ENCODE measurements around the gene HSPA4. TPM values are rescaled to one million over a fixed set of nuclear protein-coding genes. Genes with fewer than 3 reads are reported as not detected.

Gene HSPA4
- polyA plus RNA-seq, 1 donor (not counting 4 experiments of a cell fraction or from before 2014, with no cell fraction given) = 119 TPM

DNA sequence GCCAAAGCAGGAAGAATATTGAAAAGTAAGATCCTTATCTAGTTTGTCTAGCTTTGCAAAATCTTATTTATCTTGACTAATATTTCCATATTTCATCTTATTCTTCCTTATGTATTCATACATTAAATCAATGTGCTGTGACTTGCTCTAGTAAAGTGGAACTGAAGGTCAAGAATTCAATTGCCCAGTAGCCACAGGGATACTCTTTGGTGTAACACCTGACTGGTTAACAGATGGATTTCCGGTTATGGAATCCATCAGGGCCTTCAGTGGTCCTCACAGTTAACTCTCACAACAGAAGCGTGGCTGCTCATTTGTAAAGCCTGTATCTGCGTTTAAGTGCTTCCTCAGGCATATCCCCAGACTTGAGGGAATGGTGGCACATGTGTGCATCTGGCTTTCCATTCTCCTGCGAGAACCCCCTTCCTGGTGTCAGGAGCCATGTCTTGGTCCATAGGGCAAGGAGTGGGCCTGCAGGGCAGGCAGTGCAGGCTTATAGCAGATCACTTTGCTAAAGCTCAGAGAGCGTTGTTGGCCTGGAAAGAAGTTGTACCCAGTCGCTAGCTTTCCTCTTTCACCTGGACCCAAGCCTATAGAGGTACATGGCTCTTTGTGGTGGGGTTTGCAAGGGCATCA, 99.2 kb downstream of the HSPA4 start:
- Histone ChIP-seq H3K27ac (ENCODE audit: control insufficient read depth, insufficient read depth, low read length) (no peak overlapping the region), H4K20me1 (ENCODE audit: control insufficient read depth, extremely low read depth, insufficient read depth, low read length) (no peaks in the 10 kb centered on the region), H3K36me3 (ENCODE audit: control insufficient read depth in 2 of 2, extremely low read depth in 1 of 2, insufficient read depth in 2 of 2, low read length in 2 of 2) (no peaks in the 10 kb centered on the region), H3K4me2 (ENCODE audit: control insufficient read depth, extremely low read depth, insufficient read depth, low read depth, low read length) (no peak overlapping the region), H3K4me3 (ENCODE audit: control insufficient read depth in 2 of 3, extremely low read depth in 1 of 3, insufficient read depth in 2 of 3, low read depth in 1 of 3, low read length in 3 of 3) (no peak overlapping the region), H3K9me1 (ENCODE audit: control insufficient read depth, extremely low read depth, insufficient read depth, low read length) (no peaks in the 10 kb centered on the region), H3K9ac (ENCODE audit: control insufficient read depth, extremely low read depth, insufficient read depth, low read length) (no peak overlapping the region), H3K27me3 (ENCODE audit: control insufficient read depth, extremely low read depth, insufficient read depth, low read length) (no peaks in the 10 kb centered on the region), H3K4me1 (ENCODE audit: control insufficient read depth, extremely low read depth, insufficient read depth, low read length) (no peaks in the 10 kb centered on the region), H2AFZ (ENCODE audit: control insufficient read depth, low read length) (no peak overlapping the region), H3K79me2 (ENCODE audit: control insufficient read depth, insufficient read depth, low read length) (no peaks in the 10 kb centered on the region), H3K9me3 (ENCODE audit: control insufficient read depth, low read depth, low read length) (no peaks in the 10 kb centered on the region)
- TF ChIP-seq EZH2 (IDR thresholded peaks at IDR 0.05; ENCODE audit: low read length) = no peak
- TF ChIP-seq, protein P1, sequence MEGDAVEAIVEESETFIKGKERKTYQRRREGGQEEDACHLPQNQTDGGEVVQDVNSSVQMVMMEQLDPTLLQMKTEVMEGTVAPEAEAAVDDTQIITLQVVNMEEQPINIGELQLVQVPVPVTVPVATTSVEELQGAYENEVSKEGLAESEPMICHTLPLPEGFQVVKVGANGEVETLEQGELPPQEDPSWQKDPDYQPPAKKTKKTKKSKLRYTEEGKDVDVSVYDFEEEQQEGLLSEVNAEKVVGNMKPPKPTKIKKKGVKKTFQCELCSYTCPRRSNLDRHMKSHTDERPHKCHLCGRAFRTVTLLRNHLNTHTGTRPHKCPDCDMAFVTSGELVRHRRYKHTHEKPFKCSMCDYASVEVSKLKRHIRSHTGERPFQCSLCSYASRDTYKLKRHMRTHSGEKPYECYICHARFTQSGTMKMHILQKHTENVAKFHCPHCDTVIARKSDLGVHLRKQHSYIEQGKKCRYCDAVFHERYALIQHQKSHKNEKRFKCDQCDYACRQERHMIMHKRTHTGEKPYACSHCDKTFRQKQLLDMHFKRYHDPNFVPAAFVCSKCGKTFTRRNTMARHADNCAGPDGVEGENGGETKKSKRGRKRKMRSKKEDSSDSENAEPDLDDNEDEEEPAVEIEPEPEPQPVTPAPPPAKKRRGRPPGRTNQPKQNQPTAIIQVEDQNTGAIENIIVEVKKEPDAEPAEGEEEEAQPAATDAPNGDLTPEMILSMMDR (optimal IDR thresholded peaks at IDR 0.05 in 1 of 3, IDR thresholded peaks at IDR 0.05 in 1 of 3, conservative IDR thresholded peaks at IDR 0.05 in 1 of 3; ENCODE audit: extremely low read depth in 1 of 3, insufficient read depth in 2 of 3, low read length in 3 of 3) = no peak
- no peak for DNase-seq (ENCODE audit: low read depth, low spot score)
- FAIRE-seq = no peak
- dilution Hi-C loops (cut with MboI; ENCODE audit: extremely low pct_ligation_motif_present, low sequenced_read_pairs) = no loop called here

DNA sequence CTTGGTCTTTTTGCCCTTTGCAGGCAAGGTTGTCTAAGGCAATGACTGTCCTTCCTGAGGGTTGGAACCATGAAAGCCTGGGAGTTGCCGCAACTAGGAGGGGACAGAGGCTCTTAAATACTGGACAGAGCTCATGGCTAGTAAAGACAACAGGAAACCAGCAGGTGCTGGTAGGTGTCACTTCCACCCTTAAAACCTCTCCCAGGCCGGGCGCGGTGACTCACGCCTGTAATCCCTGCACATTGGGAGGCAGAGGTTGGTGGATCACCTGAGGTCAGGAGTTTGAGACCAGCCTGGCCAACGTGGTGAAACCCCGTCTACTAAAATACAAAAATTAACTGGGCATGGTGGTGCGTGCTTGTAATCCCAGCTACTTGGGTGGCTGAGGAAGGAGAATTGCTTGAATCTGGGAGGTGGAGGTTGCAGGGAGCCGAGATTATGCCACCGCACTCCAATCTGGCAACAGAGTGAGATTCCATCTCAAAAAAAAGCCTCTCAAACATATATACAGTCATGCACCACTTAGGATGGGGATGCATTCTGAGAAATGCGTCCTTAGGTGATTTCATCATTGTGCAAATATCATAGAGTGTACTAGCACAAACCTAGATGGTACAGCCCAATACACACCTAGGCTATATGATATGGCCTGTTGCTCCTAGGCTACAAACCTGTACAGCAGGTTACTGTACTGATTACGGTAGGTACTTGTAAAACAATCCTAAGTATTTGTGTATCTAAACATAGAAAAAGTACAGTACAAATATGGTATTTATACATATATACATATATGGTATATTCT, 102.7 kb downstream of the HSPA4 start:
- Histone ChIP-seq H3K27me3 (ENCODE audit: control insufficient read depth, extremely low read depth, insufficient read depth, low read length) (no peaks in the 10 kb centered on the region), H2AFZ (ENCODE audit: control insufficient read depth, low read length) (no peak overlapping the region), H3K9me1 (ENCODE audit: control insufficient read depth, extremely low read depth, insufficient read depth, low read length) (no peaks in the 10 kb centered on the region), H3K4me1 (ENCODE audit: control insufficient read depth, extremely low read depth, insufficient read depth, low read length) (no peaks in the 10 kb centered on the region), H3K36me3 (ENCODE audit: control insufficient read depth in 2 of 2, extremely low read depth in 1 of 2, insufficient read depth in 2 of 2, low read length in 2 of 2) (no peaks in the 10 kb centered on the region), H3K4me2 (ENCODE audit: control insufficient read depth, extremely low read depth, insufficient read depth, low read depth, low read length) (no peak overlapping the region), H3K27ac (ENCODE audit: control insufficient read depth, insufficient read depth, low read length) (no peak overlapping the region), H3K79me2 (ENCODE audit: control insufficient read depth, insufficient read depth, low read length) (no peaks in the 10 kb centered on the region), H4K20me1 (ENCODE audit: control insufficient read depth, extremely low read depth, insufficient read depth, low read length) (no peaks in the 10 kb centered on the region), H3K9ac (ENCODE audit: control insufficient read depth, extremely low read depth, insufficient read depth, low read length) (no peak overlapping the region), H3K9me3 (ENCODE audit: control insufficient read depth, low read depth, low read length) (no peaks in the 10 kb centered on the region), H3K4me3 (ENCODE audit: control insufficient read depth in 2 of 3, extremely low read depth in 1 of 3, insufficient read depth in 2 of 3, low read depth in 1 of 3, low read length in 3 of 3) (no peak overlapping the region)
- DNase-seq (ENCODE audit: low read depth, low spot score) = no peak
- TF ChIP-seq EZH2 (IDR thresholded peaks at IDR 0.05; ENCODE audit: low read length) = no peak
- TF ChIP-seq, protein P1 (optimal IDR thresholded peaks at IDR 0.05 in 1 of 3, IDR thresholded peaks at IDR 0.05 in 1 of 3, conservative IDR thresholded peaks at IDR 0.05 in 1 of 3; ENCODE audit: extremely low read depth in 1 of 3, insufficient read depth in 2 of 3, low read length in 3 of 3) = no peak
- dilution Hi-C loops (cut with MboI; ENCODE audit: extremely low pct_ligation_motif_present, low sequenced_read_pairs) = no loop called here
- FAIRE-seq = no peak
